ENCODE results near the gene BSPRY.
"Not testable (repeated sequence)": the region's sequence is repeated elsewhere in the genome, so short reads cannot be mapped to it uniquely, and the experiment has no call there.

Gene BSPRY

GRCh38 chr9:113397203-113397631, 47.9 kb downstream of the BSPRY start:
- no peaks in the 10 kb centered on the region for H3K36me3 ChIP-seq (replicated peaks)
- no peak overlapping the region for H3K4me3 ChIP-seq (ENCODE audit: low read depth, low read length)
- H3K27me3 ChIP-seq (replicated peaks), result no peaks in the 10 kb centered on the region
- in situ Hi-C loops (cut with HindIII; ENCODE audit: low pct_ligation_motif_present, low sequenced_read_pairs), result no loop called here
- TF ChIP-seq, protein P1, sequence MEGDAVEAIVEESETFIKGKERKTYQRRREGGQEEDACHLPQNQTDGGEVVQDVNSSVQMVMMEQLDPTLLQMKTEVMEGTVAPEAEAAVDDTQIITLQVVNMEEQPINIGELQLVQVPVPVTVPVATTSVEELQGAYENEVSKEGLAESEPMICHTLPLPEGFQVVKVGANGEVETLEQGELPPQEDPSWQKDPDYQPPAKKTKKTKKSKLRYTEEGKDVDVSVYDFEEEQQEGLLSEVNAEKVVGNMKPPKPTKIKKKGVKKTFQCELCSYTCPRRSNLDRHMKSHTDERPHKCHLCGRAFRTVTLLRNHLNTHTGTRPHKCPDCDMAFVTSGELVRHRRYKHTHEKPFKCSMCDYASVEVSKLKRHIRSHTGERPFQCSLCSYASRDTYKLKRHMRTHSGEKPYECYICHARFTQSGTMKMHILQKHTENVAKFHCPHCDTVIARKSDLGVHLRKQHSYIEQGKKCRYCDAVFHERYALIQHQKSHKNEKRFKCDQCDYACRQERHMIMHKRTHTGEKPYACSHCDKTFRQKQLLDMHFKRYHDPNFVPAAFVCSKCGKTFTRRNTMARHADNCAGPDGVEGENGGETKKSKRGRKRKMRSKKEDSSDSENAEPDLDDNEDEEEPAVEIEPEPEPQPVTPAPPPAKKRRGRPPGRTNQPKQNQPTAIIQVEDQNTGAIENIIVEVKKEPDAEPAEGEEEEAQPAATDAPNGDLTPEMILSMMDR (IDR thresholded peaks at IDR 0.05; ENCODE audit: low read depth, low read length, missing control alignments), result no peak
- H3K27ac ChIP-seq, result no peak overlapping the region
- no peak for DNase-seq

GRCh38 chr9:113398796-113399195, 49.5 kb downstream of the BSPRY start:
- H3K27ac ChIP-seq, result no peak overlapping the region
- DNase-seq, result no peak

DNA sequence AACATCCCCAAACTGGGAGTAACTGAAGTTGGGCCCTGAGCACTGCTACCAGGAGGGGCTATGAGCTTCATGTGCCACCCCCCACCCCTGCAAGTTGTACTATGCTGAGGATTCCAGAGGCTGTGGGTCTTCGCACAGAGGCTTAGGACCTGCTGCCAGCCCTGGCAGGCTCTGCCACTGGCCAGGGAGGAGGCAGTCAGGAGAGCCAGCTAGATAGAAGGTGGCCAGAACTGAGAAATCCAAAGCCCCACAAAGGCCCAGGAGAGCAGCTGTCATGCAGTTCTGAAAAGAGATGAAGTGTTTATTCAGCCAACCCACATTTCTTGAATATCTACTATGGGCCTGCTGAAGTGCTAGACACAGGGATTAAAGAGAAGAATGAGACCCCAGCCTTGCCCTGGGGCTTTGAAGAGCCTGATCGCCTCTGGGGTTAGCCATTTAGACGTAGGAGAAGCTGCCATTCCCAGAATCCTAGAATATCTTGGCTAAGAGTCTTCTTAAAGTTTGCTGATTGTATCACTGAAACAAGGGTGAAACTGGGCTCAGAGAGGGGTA, 50.4 kb downstream of the BSPRY start:
- in situ Hi-C loops (cut with HindIII; ENCODE audit: low pct_ligation_motif_present, low sequenced_read_pairs), result no loop called here
- H3K36me3 ChIP-seq (replicated peaks), result no peaks in the 10 kb centered on the region
- no peak overlapping the region for H3K4me3 ChIP-seq (ENCODE audit: low read depth, low read length)
- H3K27ac ChIP-seq, result no peak overlapping the region
- no peak for DNase-seq
- TF ChIP-seq, protein P1 (IDR thresholded peaks at IDR 0.05; ENCODE audit: low read depth, low read length, missing control alignments), result no peak
- no peaks in the 10 kb centered on the region for H3K27me3 ChIP-seq (replicated peaks)

More at GRCh38 chr9:113398796-113399195, 49.5 kb downstream of the BSPRY start:
- TF ChIP-seq, protein P1 (IDR thresholded peaks at IDR 0.05; ENCODE audit: low read depth, low read length, missing control alignments), result no peak
- H3K27me3 ChIP-seq (replicated peaks), result no peaks in the 10 kb centered on the region
- H3K36me3 ChIP-seq (replicated peaks), result no peaks in the 10 kb centered on the region
- in situ Hi-C loops (cut with HindIII; ENCODE audit: low pct_ligation_motif_present, low sequenced_read_pairs), result no loop called here
- no peak overlapping the region for H3K4me3 ChIP-seq (ENCODE audit: low read depth, low read length)

DNA sequence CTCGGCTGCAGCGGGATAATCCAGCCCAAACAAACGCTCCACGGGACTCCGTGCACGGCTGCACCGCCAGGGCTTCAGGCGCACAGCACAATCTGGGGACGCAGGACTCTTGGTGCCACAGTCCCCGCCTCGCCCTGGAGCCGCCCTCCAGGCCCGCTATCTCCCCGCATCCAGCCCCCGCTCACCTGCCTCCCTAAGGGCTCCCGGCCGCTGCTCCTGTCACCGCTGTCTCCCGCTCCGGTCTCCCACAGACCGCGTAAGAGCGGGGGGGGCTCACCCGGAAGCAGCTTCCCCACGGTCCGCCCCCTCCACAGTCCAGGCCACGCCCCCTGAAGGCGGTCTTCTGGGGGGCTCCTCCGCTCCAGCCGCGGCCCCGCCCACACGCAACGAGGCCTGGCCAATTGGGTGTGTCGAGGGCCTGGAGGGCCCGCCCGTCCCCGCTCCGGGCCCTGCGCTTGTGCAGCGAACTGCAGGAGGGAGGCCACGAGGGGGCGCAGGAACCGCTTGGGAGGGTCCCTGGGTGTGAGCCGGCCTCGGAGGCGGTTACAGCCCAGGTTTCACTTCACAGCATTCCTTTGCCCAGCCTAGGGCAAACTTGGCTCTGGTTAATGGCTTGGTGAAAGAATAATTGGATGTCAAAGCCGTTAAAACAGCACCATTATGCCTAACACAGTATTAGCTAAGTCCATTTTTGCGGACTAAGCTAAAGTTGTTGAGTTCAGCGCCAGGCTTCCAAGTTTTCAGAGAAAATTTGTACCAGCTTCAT, 51.9 kb downstream of the BSPRY start, which contains the start of gene ALAD:
ALAD (minus strand) TSS at position 258 of the 766 bp plus-strand sequence. CDS start 7,725 bp downstream, outside the sequence.
- in situ Hi-C loops (cut with HindIII; ENCODE audit: low pct_ligation_motif_present, low sequenced_read_pairs), result no loop called here
- DNase-seq, result peak; percentile 93
- Histone ChIP-seq H3K27me3 (replicated peaks) (no peaks in the 10 kb centered on the region), H3K27ac (peak within 1 kb of the TSS; percentile 67), H3K36me3 (replicated peaks) (no peaks in the 10 kb centered on the region), H3K4me3 (ENCODE audit: low read depth, low read length) (peak within 1 kb of the TSS; percentile 92)
- TF ChIP-seq, protein P1 (IDR thresholded peaks at IDR 0.05; ENCODE audit: low read depth, low read length, missing control alignments), result peak; percentile 89

- TF ChIP-seq, protein P1 (IDR thresholded peaks at IDR 0.05; ENCODE audit: low read depth, low read length, missing control alignments), result no peak
- H3K4me3 ChIP-seq (ENCODE audit: low read depth, low read length), result no peak overlapping the region
- no peaks in the 10 kb centered on the region for H3K27me3 ChIP-seq (replicated peaks)
- H3K36me3 ChIP-seq (replicated peaks), result peaks cover 11% of the 10 kb centered on the region
- no peak for DNase-seq
- in situ Hi-C loops (cut with HindIII; ENCODE audit: low pct_ligation_motif_present, low sequenced_read_pairs), result no loop called here
- no peak overlapping the region for H3K27ac ChIP-seq
Observed at GRCh38 chr9:113403646-113404045, 54.3 kb downstream of the BSPRY start.

DNA sequence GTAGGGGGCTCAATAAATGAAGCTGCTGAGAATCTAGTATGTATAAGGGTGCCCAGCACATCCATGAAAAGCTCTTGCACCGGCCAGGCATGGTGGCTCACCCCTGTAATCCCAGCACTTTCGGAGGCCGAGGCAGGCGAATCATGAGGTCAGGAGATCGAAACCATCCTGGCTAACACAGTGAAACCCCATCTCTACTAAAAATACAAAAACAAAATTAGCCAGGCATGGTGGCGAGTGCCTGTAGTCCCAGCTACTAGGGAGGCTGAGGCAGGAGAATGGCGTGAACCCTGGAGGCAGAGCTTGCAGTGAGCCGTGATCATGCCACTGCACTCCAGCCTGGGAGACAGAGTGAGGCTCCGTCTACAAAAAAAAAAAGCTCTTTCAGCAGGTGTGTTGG, 57.0 kb downstream of the BSPRY start:
- H3K27me3 ChIP-seq (replicated peaks), result not testable (repeated sequence)

More for the DNA sequence above, 57.0 kb downstream of the BSPRY start:
- H3K36me3 ChIP-seq (replicated peaks), result peaks cover 13% of the 10 kb centered on the region
- in situ Hi-C loops (cut with HindIII; ENCODE audit: low pct_ligation_motif_present, low sequenced_read_pairs); H3K4me3 ChIP-seq (ENCODE audit: low read depth, low read length); DNase-seq; H3K27ac ChIP-seq: not testable (repeated sequence)

Data from brain microvascular endothelial cell (primary cell).